NCI-H1694 (cell line): Measurements from ENCODE around the gene CEP55.

Experiments used
- DNase-seq: peaks from one replicate; lab custom pipeline; 2025; lab: John Stamatoyannopoulos, UW

CEP55 gene

DNA sequence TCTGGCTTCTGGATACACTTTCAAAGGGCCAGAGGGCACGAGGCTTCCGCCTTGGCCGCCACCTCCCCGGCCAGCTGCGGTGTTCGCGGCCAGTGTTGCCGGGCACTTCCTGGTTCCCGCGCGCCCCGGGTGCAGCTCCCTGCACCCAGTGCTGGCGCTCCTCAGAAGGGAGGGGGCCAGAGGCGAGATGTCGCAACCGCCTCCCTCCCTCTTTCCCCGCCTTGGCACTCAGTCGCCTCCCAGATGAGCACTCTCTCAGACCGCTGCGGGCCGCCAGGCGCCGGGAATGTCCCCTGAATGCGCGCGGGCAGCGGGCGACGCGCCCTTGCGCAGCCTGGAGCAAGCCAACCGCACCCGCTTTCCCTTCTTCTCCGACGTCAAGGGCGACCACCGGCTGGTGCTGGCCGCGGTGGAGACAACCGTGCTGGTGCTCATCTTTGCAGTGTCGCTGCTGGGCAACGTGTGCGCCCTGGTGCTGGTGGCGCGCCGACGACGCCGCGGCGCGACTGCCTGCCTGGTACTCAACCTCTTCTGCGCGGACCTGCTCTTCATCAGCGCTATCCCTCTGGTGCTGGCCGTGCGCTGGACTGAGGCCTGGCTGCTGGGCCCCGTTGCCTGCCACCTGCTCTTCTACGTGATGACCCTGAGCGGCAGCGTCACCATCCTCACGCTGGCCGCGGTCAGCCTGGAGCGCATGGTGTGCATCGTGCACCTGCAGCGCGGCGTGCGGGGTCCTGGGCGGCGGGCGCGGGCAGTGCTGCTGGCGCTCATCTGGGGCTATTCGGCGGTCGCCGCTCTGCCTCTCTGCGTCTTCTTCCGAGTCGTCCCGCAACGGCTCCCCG is 70.2 kb downstream of the CEP55 start, which contains the start of gene FFAR4:
FFAR4 (plus strand) TSS at position 231 of the 842 bp plus-strand sequence; CDS start at position 287, 56 bp downstream.
- no peak for DNase-seq

DNA sequence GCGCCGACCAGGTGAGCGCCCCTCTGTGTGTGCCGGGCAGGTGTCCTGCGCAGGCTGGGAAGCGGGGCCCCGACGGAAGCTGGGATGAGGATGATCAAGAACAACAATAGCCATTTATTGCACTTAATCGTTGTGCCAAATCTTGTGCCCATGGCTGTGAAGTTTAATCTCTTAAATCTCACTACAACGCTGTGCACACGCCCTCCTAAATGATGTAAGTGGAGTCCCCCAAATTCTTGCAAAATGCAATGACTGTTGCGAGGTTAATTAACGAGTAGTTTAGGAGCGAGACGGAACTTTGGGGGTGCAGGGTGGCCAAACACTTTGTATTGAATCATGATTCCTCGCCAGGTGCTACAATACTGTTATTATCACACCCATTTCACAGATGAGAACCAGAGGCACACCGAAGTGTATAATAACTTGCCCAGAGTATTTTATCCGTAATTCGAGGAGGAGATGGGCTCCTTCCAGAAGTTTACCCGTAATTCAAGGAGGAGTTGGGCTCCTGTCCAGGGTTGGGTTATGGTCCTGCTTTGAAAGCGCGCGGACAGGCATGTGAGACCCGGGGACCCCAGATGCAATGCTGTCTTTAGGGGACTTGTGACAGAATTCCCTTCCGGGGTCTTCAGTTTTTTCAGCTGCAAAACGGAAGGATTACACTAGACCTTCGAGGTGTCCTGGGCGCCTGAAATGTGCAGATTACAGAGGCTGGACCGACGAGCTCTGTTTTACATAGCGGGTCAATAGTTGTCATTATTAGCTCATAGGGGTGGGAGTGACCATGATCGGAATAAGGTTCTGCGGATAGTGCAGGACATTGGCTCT is 71.1 kb downstream of the CEP55 start:
- DNase-seq = no peak

DNA sequence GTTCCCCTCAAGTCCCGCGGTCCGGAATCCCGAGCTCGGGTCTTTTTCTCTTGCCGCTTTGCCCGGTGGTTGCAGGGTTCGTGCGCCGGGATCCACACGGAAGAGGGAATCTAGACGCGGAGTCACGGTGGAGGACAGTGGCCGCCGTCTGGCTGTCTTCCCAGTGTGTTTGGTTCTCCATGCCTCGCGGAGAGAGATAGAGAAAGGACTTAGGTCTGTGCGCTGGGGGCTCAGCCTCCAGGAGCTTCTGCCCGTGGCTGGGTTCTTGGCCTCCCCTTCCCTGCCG is 71.6 kb downstream of the CEP55 start:
- DNase-seq = no peak

DNA sequence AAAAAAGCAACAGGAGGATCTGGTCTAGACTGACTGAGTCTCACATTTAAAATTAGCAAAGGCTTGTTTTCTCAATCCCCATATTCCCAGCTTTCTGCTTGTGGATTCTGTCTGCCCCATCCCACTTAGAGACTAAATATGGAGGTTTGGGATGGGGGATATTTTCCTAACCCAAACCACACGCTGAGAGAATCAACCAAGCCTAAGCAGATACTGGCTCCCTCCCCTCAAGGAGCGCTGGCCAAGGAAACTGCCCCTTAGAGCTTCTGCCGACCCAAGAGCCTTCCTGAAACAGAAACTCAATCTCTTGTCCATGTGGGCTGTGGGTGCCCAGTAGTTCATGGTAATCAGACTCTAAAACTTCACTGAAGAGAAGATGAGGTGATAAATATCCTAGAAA is 74.0 kb downstream of the CEP55 start:
- DNase-seq = no peak

DNA sequence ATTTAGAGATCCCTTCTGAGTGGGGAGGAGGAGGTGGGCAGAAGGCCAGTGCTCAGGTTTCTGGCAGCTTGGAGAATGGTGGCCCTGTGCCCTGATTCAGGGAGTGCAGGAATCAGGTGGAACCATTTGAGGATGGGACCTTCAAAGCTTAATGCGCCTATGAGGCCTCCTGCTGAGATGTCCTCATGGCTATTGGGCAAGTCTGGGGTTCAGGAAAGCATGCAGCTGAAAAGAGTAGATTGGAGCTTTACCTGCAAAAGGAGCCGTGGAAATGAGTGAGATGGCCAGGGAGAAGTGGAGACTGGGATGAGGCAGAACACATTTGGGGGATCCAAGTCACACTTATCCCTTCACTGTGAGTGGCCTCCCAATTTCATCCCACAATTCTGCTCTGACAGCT is 76.2 kb downstream of the CEP55 start:
- no peak for DNase-seq

DNA sequence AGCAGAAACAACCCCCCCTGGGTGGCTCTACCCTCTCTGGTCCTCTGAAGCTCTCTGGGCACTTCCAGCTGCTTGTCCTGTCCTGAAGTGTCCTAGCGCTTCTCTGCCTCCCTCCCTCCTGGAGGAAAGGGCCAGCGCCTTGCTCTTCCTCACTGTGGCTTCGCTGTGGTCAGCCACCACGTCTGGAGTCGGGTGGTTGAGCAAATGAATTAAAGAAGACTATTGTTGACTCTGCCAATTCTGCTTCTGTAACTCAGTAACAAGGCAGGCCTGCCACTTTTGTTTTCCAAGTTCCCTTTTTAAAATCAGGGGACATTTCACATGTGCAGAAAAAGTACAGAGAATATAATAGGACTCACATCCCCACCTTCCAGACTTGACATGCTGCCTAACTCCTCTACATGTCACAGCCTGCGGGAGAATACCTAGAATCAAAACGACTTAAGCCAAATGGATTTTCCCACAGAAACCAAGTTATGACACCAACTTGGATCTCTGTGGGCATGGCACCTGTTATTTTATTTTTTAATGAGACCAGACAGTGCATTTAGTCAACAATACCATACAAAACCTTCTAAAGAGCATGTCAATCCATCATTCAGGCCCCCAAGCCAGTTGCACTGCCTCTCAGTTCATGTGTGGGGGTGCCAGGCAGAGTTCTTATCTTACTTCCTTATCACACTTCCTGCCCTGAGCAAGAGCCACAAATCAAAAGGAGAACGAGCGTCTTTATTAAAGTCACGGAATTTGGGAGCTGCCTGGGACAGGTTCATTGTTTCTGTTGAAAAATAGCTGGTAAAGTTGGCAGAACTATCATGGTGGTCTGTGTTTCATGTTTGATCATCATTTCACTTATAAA is 76.9 kb downstream of the CEP55 start:
- no peak for DNase-seq

DNA sequence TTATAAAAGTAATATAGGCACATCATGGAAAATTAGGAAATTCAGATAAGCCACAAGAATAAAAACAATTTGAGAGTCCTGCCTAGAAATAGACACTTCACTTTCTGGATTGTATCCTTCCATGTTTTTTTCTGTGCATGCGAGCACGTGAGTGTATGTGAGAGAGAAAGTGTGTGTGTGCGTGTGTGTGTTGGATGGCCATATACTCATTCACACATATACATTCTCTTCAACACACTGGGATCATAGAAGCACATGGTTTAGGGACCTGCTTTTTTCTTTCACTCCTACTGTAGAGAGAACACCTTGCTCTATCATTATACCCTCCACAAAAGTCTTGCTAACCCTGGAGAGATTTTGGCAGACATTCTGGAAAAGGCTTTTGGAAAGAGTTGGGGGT is 77.5 kb downstream of the CEP55 start:
- DNase-seq = no peak

DNA sequence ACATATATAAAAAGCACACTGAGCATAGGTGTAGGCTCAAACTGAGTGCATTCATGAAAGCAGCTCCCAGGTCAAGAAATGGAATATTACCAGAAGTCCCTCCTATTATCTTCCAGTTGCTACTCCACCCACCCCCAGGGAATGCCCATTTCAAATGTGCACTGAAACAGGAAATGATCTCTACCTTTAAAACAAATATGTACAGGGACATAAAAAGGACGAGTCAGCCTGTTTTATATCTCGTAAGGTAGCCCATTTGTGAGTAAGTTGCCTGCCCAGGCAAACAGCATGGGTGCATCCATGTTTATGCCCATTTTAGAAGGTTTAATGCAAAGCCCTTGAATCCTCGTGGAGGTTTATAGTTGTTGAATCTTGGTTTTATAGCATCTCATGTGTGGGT is 80.5 kb downstream of the CEP55 start:
- DNase-seq = no peak

DNA sequence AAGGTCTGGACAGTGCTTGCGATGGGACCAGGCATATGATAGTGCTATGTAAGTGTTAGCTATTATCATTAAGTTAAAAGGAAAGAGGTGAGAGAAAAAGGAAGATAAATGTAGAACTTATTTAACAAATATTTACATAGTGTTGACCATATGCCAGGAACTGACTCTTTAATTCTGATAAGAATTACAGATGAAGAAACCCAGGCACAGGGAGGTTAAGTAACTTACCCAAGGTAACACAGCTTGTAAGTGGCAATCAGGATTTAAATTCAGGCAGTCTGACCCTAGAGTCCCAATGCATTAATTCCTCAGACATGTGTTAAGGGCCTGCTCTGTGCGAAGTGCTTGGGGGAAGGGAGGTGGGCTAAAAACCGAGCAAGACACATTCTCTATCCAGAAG is 81.2 kb downstream of the CEP55 start:
- no peak for DNase-seq
